OCI-LY3 (cell line): ENCODE data around the gene CDR2L.
"Not testable (repeated sequence)": the region's sequence is repeated elsewhere in the genome, so short reads cannot be mapped to it uniquely, and the experiment has no call there.

Source experiments
- H2AFZ ChIP-seq: fragments of 200-600, 300-600 bp; shearing (Covaris generic); 2 replicates; pipeline ENCODE4 v1.6.0; 2014; ENCODE audit warnings: antibody characterized with exemption, low read depth, low read length
- H3K27ac ChIP-seq: fragments of 200-600, 300-600 bp; sonication (generic); 2 replicates; pipeline ENCODE4 v1.5.1; 2014; ENCODE audit warnings: mild to moderate bottlenecking, low read length, moderate library complexity, mixed read lengths
- H3K27me3 ChIP-seq: fragments of 200-600, 300-600 bp; sonication (generic); 2 replicates; pipeline ENCODE4 v1.6.1; 2014; ENCODE audit warnings: low read depth, low read length, mixed read lengths
- H3K36me3 ChIP-seq: fragments of 200-600, 300-600 bp; sonication (generic); replicated peaks from 2 replicates; pipeline ENCODE3; 2014; ENCODE audit warnings: low read depth, low read length, mixed read lengths
- H3K4me1 ChIP-seq: fragments of 300-600, 200-600 bp; sonication (generic); 2 replicates; pipeline ENCODE4 v1.6.1; 2014; ENCODE audit warnings: low read length, mixed read lengths
- H3K4me2 ChIP-seq: fragments of 200-600, 300-600 bp; sonication (generic); 2 replicates; pipeline ENCODE4 v1.6.1; 2014; ENCODE audit warnings: low read length, mixed read lengths
- H3K4me3 ChIP-seq: fragments of 300-600, 200-600 bp; sonication (generic); 2 replicates; pipeline ENCODE4 v1.5.1; 2014; ENCODE audit warnings: antibody characterized with exemption, mild to moderate bottlenecking, low read length, moderate library complexity
- H3K79me2 ChIP-seq: fragments of 300-600, 200-600 bp; shearing (Covaris generic); 2 replicates; pipeline ENCODE4 v1.6.1; 2014; ENCODE audit warnings: mild to moderate bottlenecking, low read length, mixed read lengths
- H3K9ac ChIP-seq: fragments of 300-600, 200-600 bp; shearing (Covaris generic); 2 replicates; pipeline ENCODE4 v1.6.0; 2014; ENCODE audit warnings: mild to moderate bottlenecking, low read length, moderate library complexity
- H3K9me3 ChIP-seq: fragments of 200-600, 300-600 bp; shearing (Covaris generic); 2 replicates; pipeline ENCODE4 v1.6.1; 2014; ENCODE audit warnings: low read length, mixed read lengths; ENCODE audit not compliant: insufficient read depth
- H4K20me1 ChIP-seq: fragments of 200-600, 300-600 bp; sonication (generic); 2 replicates; pipeline ENCODE4 v1.6.1; 2016; ENCODE audit warnings: low read length, mixed read lengths; ENCODE audit not compliant: insufficient read depth
- CTCF ChIP-seq: fragments of 200-600, 300-600 bp; sonication (generic); IDR thresholded peaks from 2 replicates; pipeline ENCODE4 v1.5.1; 2014; ENCODE audit warnings: antibody characterized with exemption, low read length, low read depth
- EZH2phosphoT487 ChIP-seq: fragments of 200-600 bp; shearing (Covaris generic); IDR thresholded peaks from 2 replicates; pipeline ENCODE4 v1.6.1; 2018; ENCODE audit warnings: antibody characterized with exemption, mixed run types, low read depth

Gene CDR2L

DNA sequence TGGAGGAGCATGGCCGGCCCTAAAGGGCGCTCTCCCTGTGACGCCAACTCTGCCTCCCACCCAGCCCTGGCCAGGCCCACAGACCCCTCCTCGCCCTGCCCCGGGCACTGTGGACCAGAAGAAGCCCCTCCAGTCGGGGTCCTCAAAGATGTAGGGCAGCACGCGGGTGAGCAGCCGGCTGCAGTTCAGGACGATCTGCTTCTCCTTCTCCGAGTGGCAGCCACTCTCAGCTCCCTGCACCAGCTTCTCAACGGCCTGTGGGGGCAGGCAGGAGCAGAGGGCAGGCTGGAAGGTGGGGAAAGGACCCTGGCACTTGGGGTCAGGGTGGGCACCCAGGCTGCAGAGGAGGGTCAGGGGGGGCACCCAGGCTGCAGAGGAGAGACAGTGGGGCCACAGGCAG is 23.8 kb upstream of the CDR2L start:
- Histone ChIP-seq H3K9ac (no peak overlapping the region), H3K36me3 (no peaks in the 10 kb centered on the region), H3K4me1 (peaks cover 7% of the 10 kb centered on the region), H2AFZ (no peak overlapping the region), H3K4me3 (no peak overlapping the region), H3K27ac (no peak overlapping the region), H3K79me2 (no peaks in the 10 kb centered on the region), H3K9me3 (no peaks in the 10 kb centered on the region), H4K20me1 (no peaks in the 10 kb centered on the region), H3K27me3 (no peaks in the 10 kb centered on the region), H3K4me2 (no peak overlapping the region)
- TF ChIP-seq CTCF = no peak
- TF ChIP-seq EZH2phosphoT487 = no peak

DNA sequence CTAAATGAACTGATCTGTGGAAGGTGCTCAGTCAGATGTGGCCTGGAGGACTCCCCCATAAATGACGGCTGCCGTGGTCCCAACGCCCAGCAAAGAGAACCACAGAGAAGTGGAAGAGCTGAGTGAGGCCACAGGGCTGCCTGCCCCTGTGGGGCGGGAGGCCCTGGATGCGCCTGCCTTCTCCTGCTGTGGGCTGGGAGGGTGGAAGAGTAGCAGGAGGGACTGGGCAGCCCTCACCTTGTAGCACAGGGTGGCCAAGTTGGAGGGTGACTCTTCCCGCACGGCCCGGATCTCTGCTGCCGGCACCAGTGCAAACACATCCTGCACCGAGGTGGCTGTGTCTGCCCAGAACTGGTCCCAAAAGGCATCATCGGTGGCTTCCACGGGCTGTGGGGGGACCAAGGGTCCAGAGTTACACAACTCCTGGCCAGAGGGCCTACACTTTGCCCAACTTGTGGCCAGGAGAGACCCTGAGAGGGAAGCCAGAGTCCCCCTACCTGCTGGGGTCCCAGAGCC is 23.1 kb upstream of the CDR2L start:
- TF ChIP-seq EZH2phosphoT487 (no peak), CTCF (no peak)
- Histone ChIP-seq H3K9me3 (no peaks in the 10 kb centered on the region), H3K27ac (no peak overlapping the region), H3K27me3 (no peaks in the 10 kb centered on the region), H3K79me2 (no peaks in the 10 kb centered on the region), H2AFZ (no peak overlapping the region), H3K4me2 (no peak overlapping the region), H3K4me1 (peaks cover 7% of the 10 kb centered on the region), H4K20me1 (no peaks in the 10 kb centered on the region), H3K4me3 (no peak overlapping the region), H3K36me3 (no peaks in the 10 kb centered on the region), H3K9ac (no peak overlapping the region)

GRCh38 chr17:74964988-74965622 is 22.3 kb upstream of the CDR2L start:
- H3K4me3 ChIP-seq = no peak overlapping the region
- H3K36me3 ChIP-seq = no peaks in the 10 kb centered on the region
- no peak overlapping the region for H3K27ac ChIP-seq
- H3K4me1 ChIP-seq = peaks cover 7% of the 10 kb centered on the region
- TF ChIP-seq CTCF = no peak
- H3K27me3 ChIP-seq = no peaks in the 10 kb centered on the region
- H3K79me2 ChIP-seq = no peaks in the 10 kb centered on the region
- H2AFZ ChIP-seq = no peak overlapping the region
- H3K9ac ChIP-seq = no peak overlapping the region
- no peak overlapping the region for H3K4me2 ChIP-seq
- no peaks in the 10 kb centered on the region for H3K9me3 ChIP-seq
- no peaks in the 10 kb centered on the region for H4K20me1 ChIP-seq

- H3K4me3 ChIP-seq = no peak overlapping the region
- H3K36me3 ChIP-seq = no peaks in the 10 kb centered on the region
- no peak overlapping the region for H2AFZ ChIP-seq
- peaks cover 4% of the 10 kb centered on the region; the same call in 1 of the 2 replicates for H3K4me1 ChIP-seq
- no peaks in the 10 kb centered on the region for H3K79me2 ChIP-seq
- peaks cover 9% of the 10 kb centered on the region for H3K27me3 ChIP-seq
- no peak overlapping the region for H3K27ac ChIP-seq
- no peak overlapping the region for H3K4me2 ChIP-seq
- H3K9me3 ChIP-seq = no peaks in the 10 kb centered on the region
- H4K20me1 ChIP-seq = no peaks in the 10 kb centered on the region
- no peak overlapping the region for H3K9ac ChIP-seq
- no peak for TF ChIP-seq CTCF
- no peak for TF ChIP-seq EZH2phosphoT487
Observed at GRCh38 chr17:74968361-74968780, 19.1 kb upstream of the CDR2L start.

GRCh38 chr17:74969501-74969900 is 17.9 kb upstream of the CDR2L start:
- H3K27ac ChIP-seq, H2AFZ ChIP-seq: not testable (repeated sequence)

More at GRCh38 chr17:74969501-74969900, 17.9 kb upstream of the CDR2L start:
- H3K4me1 ChIP-seq, H3K4me3 ChIP-seq, H3K36me3 ChIP-seq, H3K9me3 ChIP-seq, H3K9ac ChIP-seq, H3K4me2 ChIP-seq, H3K79me2 ChIP-seq, H4K20me1 ChIP-seq: not testable (repeated sequence)
- peaks cover 14% of the 10 kb centered on the region for H3K27me3 ChIP-seq
